SW480 (cell line): Measurements from ENCODE around the gene ICAM5.
"Not testable (repeated sequence)": the region's sequence is repeated elsewhere in the genome, so short reads cannot be mapped to it uniquely, and the experiment has no call there.

Experiments
- DNase-seq: peaks from one replicate; pipeline ENCODE4 v3.0.0-alpha.2; 2016; ENCODE audit warnings: low spot score

ICAM5 gene

DNA sequence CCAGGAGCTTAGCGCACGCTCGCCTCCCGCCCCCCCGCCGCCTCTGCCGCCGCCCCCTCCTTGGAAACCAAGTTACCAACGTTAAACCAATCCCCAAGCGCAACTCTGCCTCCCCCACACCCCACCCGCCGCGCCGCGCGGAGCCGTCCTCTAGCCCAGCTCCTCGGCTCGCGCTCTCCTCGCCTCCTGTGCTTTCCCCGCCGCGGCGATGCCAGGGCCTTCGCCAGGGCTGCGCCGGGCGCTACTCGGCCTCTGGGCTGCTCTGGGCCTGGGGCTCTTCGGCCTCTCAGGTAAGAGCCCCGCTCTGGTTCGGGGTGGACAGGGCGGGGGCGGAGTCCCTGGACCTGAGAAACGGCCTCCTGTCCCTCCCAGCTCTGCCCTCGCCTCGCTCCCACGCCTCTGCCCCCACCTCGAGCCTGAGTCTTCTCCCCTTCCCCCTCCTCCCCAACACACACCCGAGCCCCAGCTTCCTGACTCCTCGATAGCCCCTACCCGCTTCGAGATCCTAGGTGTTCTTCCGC is at the start of gene ICAM5:
TSS of gene ICAM5 (plus strand) at position 117 of the 521 bp plus-strand sequence. CDS start at position 209, 92 bp downstream.
- DNase-seq, result peak; percentile 47

- not testable (repeated sequence) for DNase-seq
Observed at GRCh38 chr19:10241826-10242449, 47.8 kb upstream of the ICAM5 start.

DNA sequence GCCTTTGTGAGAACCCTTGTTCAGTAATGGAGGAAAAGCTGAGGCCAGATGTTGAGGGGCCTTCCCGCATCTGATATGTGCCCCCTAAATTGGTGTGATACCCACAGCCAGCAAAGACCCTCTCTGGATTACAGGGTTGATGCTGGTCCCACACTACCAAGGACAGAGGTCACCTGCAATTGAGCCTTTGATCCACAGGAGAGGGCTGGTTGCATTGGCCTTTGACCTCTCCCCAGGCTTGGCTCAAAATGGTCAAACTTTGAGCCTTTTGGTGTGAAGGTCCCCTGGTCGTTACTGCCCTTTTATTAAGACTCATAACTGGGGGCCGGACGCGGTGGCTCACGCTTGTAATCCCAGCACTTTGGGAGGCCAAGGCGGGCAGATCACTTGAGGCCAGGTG is 46.1 kb upstream of the ICAM5 start:
- no peak for DNase-seq

GRCh38 chr19:10245189-10245939 is 44.4 kb upstream of the ICAM5 start:
- no peak for DNase-seq

- DNase-seq, result no peak
Observed at GRCh38 chr19:10246511-10246910, 43.2 kb upstream of the ICAM5 start.

DNA sequence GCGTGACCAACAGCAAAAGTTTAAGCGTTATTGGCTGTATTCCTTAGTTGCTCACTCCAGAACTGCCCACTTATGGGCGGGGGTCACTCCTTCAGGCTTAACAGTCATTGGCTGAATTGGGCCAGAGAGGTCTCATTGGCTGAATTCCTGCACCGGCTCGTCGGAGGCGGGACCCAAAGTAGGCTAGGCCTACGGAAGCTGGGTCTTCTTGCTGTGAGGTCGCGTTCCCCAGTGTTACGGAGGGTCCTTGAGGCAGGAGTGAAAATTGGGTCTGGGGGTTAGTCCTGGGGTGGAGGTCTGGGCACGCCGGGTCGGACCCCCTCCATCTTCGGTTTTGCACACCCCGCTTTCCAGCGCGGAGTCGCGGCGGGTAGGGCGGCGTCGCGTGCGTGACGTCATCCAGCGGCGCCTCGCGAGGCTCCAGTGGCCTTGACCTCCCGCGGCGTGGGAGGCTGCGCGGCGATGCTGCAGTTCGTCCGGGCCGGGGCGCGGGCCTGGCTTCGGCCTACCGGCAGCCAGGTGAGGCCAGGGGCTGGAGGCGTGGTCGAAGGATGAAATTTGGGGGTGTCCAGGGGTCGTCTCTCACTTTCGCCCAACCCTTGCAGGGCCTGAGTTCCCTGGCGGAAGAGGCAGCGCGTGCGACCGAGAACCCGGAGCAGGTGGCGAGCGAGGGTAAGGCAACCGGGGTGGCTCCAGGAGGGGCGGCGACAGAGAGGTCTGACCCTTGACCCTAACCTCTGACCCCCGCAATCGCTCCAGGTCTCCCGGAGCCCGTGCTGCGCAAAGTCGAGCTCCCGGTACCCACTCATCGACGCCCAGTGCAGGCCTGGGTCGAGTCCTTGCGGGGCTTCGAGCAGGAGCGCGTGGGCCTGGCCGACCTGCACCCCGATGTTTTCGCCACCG is 37.7 kb upstream of the ICAM5 start, which contains the start of gene MRPL4:
TSS of gene MRPL4 (plus strand) at position 423 of the 903 bp plus-strand sequence. CDS start at position 463, 40 bp downstream.
- peak; percentile 99 for DNase-seq

DNA sequence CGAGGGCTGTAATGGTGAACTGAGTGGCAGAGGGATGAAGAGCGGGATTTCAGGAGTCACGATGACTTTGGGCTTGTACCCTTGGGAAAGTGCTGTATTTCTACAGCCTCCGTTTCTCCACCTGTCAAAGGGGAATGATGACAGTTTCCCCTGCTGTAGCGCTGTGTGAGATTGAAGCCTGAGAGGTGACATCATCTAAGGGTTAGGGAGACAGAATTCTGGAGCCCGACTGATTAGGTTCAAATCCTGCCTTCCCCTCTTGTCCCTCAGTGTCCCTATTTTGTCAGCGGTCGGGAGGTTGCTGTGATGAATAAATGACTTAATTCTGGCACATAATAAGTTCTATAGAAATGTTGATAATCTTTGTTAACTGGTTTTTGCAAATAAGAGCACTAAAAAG is 37.0 kb upstream of the ICAM5 start:
- no peak for DNase-seq

- no peak for DNase-seq
Observed at GRCh38 chr19:10254244-10254643, 35.5 kb upstream of the ICAM5 start.

GRCh38 chr19:10255358-10255757 is 34.4 kb upstream of the ICAM5 start:
- DNase-seq, result no peak

- no peak for DNase-seq
Observed at GRCh38 chr19:10256551-10256950, 33.2 kb upstream of the ICAM5 start.

DNA sequence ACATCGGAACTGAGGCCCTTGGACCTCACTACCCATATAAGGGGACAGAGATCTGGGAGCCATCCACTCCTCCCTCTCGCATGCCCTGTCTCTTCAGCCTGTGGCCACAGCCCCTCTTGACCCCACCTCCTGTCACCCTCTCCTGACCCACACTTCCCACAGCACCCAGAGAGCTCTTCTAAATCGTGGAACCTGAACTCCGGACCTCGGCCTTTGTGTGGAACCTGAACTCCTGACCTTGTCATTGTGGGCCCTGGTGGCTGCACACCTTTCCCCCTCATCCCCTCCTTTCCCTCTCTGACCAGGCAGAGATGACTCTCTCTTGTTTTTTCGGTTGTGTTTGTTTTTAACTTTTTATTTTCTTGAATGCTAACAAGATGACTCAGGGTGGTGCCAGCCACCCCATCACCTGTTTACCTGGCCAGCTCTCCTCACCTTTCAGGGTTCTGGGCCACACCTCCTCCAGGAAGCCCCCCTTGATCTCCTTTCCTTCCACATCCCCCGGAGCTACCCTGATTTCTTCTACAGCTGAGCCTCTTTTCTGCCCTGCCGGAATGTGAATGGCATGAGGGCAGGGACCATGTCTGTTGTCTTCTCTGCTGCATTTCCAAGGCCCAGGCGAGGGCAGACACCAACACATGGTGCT is 32.7 kb upstream of the ICAM5 start:
- DNase-seq, result no peak

DNA sequence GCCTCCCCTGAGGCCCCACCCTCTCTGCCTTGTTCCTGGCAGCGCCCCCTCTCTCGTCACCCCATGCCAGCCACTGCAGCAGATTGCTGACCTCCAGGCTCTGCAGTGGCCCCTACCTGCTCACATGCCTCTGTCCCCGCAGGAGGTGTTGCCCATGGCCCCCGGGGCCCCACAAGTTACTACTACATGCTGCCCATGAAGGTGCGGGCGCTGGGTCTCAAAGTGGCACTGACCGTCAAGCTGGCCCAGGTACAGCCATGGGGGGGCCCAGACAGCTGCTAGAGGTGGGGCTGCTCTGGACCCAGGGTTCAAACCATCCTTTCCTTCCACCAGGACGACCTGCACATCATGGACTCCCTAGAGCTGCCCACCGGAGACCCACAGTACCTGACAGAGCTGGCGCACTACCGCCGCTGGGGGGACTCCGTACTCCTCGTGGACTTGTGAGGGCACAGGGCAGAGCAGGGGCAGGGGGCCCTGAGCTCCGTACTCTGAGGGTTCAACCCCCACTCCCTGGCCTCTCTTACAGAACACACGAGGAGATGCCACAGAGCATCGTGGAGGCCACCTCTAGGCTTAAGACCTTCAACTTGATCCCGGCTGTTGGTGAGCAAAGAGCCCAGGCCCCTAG is 31.6 kb upstream of the ICAM5 start:
- DNase-seq, result no peak

GRCh38 chr19:10259162-10259905 is 30.4 kb upstream of the ICAM5 start:
- peak; percentile 86 for DNase-seq

- DNase-seq, result peak; percentile 73
Observed at GRCh38 chr19:10260141-10260584, 29.6 kb upstream of the ICAM5 start.

DNA sequence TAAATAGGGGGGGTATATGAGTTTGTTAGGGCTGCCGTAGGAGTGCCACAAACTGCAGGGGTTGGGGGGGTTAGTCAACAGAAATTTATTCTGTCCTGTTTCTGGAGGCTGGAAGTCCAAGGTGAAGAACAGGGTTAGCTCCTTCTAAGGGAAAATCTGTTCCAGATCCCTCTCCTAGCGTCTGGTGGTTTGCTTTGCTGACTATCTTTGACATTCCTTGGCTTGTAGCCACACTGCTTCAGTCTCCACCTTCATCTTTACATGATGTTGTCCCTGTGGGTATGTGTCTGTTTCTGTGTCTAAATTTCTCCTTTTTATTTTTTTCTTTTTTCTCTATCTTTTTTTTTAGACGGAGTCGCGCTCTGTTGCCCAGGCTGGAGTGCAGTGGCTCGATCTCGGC is 27.0 kb upstream of the ICAM5 start:
- no peak for DNase-seq

DNA sequence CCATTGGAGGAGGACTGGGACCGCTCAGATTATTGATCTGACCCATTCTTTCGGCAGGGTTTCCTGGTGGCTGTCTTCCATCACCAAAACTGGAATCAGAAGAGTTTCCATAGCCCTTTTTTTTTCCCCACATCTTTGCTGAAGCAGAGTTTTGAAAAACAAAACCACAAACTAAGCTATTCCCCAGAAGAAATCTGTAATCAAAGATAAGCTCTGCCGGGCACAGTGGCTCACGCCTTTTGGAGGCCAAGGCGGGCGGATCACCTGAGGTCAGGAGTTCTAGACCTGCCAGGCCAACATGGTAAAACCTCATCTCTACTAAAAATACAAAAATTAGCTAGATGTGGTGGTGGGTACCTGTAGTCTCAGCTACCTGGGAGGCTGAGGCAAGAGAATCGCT is 23.0 kb upstream of the ICAM5 start:
- DNase-seq, result no peak

DNA sequence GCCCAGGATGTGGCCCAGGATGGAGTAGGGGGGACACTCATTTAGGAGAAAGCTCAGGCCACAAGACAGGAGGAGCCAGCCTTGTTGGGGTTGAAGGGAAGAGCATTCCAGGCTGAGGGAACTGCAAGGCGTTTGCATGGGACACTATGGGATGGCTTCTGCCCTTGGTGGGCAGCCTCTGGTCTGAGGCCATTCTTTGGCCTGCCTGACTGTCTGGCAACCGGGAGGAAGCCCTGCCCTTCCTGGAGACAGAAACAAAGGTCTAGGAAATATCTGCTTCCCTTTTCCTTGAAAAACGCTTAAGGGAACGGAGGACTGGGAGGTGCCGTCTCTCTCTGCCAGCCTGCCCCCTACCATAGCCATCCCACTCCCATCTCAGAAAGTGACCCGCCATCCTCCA is 21.7 kb upstream of the ICAM5 start:
- no peak for DNase-seq

DNA sequence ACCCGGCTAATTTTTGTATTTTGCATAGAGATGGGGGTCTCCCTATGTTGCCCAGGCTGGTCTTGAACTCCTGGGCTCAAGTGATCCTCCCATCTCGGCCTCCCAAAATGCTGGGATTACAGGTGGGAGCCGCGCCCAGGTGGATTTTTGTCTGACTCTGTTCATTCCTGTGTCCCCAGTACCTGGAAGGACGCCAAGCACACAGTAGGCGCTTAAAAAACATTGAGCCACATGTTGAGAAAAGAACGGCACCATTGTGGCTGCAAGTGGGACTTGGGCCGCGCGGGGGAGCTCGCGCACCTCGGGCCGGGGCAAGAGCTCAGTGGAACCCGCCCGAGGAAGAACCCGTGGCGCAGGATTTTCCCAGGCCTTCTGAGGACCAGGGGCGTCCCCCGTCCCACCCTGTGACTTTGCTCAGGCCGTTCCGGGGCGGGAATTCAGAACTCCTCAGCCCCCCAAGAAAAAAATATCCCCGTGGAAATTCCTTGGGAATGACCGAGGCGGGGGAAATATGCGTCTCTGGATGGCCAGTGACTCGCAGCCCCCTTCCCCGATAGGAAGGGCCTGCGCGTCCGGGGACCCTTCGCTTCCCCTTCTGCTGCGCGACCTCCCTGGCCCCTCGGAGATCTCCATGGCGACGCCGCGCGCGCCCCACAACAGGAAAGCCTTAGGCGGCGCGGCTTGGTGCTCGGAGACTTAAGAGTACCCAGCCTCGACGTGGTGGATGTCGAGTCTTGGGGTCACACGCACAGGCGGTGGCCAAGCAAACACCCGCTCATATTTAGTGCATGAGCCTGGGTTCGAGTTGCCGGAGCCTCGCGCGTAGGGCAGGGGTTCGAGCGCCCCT is 20.2 kb upstream of the ICAM5 start:
- DNase-seq, result peak; percentile 60

GRCh38 chr19:10270180-10270615 is 19.6 kb upstream of the ICAM5 start:
- peak; percentile 38 for DNase-seq
